HG03378 (cell line): ENCODE results near the gene RBM38.
A peak's percentile ranks its signal among the peaks of the same experiment; 100 is the strongest.

Source experiments
- ATAC-seq: cut with Tn5 transposase; IDR thresholded peaks from one replicate; pipeline ENCODE4 v1.9.1; 2021; ENCODE audit warnings: mild to moderate bottlenecking, moderate library complexity; ENCODE audit not compliant: unreplicated experiment

Gene RBM38

DNA sequence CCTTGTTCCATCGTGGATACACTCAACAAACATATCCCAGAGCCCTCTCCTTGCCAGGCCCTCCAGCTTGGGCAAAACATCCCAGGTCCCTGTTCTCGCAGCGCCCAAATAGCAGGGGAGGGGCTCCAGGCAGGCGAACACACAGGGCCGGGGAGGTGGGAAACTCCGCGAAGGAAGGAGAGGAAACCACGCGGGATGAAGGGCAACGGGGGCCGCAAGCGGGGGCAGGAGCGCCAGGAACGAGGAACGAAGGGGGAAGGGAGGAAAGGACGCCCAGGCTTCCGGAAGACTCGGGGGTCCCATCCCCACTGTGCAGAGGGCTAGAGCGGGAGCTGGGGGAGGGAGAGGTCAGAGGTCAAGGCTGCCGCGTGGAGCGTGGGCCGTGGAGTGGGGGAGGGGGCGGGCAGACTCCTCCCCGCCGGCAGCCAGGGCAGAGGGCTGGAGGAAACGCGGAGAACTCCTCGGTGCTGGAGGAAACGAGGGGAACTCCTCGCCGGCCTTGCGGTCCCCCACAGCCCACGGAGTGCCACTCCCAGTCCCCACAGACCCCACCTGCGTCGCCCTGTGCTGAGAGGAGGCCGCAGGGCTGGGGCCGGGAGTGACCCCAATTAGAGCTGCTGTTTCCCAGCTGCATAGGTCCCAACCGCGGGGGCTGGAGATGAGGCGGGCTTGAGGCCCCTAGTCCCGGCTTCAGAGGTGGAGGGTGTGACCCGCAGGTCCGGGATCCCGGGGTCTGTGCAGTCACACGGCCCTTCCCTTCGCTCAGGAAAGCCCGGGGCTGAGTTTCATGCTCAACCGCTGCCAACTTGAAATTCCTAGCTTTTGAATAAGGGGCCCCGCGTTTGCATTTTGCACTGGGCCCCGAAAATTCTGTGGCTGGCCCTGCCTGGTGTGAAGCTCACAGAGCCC, 1.2 kb upstream of the RBM38 start:
- no peak for ATAC-seq

DNA sequence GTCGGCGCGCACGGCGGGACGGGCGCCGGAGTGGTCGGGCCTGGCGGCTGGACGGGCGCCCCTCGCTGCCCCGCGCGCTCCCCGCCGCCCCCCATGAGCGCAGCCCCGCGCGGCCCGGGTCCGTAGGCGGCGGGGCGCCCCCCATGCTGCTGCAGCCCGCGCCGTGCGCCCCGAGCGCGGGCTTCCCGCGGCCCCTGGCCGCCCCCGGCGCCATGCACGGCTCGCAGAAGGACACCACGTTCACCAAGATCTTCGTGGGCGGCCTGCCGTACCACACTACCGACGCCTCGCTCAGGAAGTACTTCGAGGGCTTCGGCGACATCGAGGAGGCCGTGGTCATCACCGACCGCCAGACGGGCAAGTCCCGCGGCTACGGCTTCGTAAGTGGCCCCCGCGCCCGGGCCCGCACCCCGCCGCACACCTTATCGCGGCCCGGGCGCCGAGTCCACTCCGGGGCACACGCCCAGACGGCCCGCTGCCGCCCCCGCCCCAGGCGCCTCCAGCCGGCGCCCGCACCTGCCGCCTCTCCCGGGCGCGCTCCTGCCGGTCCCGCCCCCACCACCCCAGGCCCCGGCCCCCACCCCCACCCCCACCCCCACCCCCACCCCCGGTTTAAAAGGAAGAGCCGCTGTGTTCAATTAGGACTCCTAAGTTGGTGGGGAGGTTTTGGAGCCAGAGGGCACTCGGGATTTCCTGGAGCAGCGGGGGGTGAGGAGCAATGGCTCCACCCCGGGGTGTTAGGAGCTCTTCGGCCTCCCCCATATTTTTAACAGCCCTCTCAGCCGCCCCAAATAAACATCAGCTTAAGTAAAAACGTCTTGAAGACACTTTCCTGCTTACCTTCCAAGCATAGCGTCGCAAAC, 474 bp downstream of the RBM38 start:
- ATAC-seq = no peak

DNA sequence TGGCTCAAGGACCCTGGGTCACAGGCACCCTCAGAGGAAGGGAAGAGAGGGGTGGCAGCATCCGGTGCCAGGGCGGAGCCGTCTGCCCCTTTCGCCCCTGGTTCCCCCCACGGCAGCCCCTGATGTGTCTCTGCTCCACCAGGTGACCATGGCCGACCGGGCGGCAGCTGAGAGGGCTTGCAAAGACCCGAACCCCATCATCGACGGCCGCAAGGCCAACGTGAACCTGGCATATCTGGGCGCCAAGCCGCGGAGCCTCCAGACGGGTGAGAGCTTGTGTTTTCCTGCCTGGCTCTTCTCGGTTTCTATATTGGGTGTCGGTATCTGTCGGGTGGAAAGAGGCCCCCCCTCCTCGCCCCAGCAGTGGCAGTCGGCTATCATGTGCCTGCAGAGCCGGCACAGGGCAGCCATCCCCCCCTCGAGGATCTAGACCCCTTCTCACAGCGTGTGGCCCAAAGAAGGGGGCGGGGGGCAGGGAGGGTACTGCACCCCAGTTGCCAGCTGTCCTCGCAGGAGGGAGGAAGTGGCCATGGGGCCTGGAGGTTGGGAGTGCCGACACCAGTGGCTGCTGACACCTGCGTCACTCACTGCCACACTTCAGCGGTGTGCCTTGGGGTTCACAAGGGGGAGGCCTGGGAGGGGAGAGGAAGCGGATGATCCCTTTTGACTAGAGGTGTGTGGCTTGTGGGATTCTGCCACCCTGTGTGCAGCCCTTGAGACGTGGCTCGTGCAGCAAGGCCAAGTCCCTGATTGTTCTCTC, 1.5 kb downstream of the RBM38 start:
- peak; percentile 27 for ATAC-seq

DNA sequence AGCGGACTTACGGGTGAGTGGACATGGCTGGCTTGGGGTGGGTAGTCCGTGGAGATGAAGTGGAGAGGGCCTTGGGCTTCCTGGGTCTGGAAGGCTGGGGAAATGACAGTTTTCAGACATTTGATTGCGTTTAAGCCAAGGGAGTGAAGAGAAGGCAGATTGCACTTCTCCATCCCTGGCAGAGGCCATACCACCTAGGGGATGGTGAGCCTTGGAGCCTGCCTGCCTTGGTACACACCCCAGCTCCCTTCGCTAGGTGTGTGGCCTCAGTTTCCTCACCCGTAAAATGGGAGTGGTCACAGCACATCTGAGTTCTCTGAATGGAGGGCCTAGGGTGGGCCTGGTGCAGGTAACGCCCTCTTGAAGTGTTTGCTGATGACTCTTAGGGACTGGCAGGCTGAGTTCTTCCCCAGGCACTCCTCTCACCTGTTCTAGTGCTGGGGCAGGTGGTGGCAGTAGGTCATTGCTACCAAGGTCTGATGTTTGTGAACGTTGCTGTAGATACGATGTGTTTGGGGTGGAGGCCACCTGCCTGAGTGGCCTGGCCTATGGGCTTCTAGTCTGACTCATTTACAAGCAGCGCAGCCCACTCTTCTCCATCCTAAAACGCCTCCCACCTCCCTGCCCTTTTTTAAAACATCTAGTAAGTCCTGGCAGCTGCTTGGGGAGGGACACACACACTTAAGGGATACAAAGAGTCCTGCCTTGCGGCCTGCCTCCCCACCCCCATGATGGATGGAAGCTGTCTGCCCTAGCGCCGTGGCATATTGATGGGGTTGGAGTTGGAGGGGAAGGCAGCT, 2.3 kb downstream of the RBM38 start:
- no peak for ATAC-seq

DNA sequence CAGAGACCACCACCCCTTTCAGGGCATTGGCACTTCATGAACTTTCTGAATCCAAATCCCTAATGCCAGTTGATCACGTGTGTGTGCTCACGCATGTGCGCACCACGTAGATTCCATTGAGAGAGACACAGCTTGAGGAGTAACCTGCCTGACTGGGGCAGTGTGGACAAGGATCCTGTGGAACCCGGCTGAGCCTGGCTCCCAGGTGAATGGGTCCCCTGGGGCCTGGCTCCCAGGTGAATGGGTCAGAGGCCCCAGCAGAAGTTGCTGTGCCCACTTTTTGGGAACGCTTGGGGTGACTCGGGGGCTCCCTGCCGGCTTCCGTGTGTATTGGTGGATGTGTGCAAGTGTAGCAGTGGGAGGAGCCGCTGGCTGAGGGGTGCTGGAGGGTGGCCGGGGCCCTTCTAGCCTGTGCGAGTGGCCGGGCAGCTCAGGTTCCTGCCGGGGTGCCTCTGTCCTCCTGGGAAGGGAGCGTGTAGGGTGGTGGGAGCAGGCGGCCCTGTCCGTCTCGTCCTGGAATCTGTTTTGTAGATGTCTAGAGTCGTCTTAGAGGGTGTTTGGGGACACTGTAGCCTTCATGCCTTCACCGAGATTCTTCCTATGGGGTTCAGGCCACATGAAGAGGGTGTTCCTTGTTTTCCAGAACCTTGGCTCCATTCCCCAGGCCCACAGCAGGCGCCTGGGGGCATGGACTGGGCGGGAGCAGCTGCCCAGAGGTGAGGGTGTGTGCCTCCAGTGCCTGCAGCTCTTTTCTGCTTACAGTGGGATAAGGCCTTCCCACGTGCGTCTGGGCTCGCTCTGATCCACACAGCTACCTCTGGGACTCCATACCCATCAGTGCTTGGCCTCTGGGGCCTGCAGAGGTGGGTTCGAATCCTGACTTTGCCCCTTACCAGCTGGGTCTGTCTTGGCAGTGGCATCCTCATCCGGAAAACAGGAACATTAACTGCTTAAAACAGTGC, 3.2 kb downstream of the RBM38 start:
- no peak for ATAC-seq

DNA sequence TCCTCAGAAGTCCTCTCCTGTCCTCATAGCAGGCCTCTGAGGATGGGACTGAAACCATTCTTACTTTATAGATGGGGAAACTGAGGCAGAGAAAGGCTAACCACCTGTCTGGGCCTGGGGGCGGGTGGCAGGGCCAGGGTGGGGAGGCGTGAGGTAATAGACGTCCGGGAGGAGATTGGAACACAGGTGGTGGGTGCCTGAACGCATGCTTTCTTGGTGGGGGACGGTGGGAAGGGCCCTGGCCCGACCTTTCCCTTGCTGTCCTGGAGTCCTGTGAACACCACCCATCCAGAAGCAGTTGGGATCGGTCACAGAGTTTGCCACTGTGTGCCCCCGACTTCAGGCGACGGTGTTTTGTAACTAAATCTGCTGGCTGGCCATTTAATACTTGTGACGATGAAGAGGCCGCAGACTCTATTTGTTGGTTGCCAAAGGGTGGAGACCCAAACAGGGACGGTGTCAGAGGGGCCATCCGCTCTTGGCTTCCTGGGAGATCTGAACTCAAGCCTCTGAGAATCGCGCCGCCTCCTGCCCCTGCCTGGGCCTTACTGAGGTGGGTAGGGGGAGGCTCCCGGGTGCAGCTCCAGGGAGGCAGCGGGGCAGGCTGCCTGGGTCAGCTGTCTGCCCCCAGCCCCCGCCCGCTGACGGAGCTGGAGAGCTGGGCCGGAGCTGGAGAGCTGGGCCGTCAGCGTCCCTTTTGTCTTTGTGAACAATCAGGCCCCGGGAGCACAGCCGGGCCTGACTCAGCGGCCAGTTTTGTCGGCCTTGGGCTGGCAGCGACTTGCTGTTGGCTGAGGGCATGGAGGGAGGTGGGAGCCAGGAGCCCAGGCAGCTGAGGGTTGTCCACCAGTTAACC, 4.1 kb downstream of the RBM38 start:
- no peak for ATAC-seq

DNA sequence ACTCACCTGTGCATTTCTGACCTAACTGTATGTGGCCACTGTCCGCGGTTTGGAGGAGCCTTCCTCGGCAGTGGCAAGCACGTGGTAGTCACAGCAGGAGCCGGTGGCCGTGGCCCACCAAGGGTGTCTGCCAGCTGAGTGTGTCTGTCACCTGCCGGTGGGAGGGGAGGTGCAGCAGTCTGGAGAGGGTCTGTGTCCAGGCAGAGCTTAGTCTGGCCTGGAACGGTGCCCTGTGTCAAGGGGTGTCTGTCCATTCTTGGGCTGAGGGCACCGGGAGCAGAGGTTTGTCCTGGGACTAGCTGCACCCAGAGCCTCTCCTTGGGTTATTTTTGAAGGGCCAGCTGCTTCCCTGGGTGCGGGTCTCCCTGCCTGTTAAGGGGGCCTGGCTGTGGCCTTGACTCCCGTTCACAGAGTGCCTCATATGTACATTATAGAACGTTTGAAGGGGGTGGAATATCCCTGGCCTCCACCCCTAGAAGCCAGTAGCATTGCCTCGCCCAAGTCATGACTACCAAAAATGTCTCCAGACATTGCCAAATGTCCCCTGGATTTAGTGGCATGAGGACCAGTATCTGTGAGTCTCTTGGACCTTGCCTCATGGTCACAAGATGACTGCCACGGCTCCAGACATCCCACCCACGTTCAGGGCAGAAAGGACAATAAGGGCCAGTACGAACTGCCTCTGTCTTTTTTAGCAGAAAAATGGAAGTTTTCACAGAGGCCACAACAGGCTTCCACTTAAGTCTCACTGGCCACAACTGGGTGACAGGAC, 5.2 kb downstream of the RBM38 start:
- no peak for ATAC-seq

DNA sequence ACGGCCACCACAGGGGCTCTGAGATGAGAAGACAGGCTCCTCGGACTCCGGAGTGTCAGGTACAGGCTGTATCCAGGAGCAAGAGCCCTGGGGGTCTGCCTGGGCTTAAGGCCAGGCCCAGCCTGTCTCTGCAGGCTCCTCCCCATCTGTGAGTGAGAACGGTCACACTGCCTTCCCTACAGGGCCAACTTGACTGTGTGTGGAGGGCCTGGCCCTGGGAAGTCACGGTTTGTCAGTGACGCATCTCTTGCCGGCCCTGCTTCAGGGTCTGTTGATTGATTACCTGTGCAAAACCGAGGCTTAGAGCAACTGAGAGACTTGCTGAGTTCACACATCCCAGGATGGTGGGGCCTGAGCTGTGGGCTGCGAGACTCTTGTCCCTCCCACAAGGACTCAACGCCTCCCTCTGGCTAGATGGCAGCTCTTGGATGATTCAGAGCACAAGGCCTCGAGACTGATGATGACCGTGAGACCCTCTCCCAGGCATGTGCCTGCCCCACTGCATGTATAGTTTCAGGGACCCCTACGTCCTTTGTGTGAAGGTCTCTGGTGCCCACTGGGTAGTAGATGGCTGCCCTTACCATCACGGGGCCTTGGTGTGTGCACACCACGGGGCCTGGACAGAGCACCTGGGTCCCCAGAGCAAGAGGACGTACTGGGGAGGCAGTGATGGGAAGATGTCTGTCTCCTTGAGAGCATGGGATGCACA, 5.9 kb downstream of the RBM38 start:
- ATAC-seq = no peak

DNA sequence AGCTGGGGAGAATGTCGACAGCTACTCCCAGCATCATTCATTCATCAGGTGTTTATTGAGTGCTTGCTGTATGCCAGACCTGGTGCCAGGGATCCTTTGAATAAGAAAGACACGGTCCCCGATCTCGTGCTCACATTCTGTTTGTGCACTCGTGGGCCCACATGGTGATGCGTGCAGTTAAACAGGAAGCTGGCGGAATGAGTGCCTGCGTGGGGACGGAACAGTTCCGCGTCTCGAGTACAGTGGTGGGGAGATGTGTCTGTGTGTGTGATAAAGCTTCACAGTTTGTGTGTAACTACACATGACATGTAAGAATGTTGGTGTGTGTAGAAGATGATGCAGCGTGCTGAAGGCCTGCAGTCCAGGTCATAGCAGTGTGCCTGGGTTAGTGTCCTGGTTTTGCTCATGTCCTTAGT, 6.5 kb downstream of the RBM38 start:
- peak; percentile 3 for ATAC-seq

DNA sequence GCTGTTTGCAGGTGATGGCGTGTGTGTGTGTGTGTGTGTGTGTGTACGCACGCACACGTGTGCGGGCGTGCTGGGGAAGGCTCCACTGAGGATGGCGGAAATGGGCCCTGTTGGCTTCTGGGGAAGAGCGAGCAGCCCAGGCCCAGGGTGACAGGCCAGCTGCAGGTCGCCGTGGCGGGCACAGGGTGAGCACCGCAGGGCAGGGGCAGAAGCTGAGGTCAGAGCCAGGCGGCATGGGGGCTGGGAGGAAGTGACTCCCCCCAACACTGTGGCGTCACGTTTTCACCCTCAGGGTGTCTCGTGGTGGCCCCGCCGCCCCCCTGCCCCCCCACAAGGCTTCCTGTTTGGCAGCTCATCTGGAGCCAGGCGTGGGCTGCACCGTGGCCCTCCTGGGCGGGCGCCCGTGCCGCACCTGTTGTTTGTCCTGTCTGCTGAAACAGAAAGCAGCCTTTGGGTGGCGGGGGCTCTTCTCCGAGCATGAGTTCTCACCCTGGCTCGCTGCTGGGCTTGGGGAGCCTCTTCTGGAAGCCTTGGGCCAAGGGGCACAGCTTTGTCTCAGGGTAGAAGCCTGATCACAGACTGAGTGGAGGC, 7.1 kb downstream of the RBM38 start:
- ATAC-seq = peak; percentile 54

DNA sequence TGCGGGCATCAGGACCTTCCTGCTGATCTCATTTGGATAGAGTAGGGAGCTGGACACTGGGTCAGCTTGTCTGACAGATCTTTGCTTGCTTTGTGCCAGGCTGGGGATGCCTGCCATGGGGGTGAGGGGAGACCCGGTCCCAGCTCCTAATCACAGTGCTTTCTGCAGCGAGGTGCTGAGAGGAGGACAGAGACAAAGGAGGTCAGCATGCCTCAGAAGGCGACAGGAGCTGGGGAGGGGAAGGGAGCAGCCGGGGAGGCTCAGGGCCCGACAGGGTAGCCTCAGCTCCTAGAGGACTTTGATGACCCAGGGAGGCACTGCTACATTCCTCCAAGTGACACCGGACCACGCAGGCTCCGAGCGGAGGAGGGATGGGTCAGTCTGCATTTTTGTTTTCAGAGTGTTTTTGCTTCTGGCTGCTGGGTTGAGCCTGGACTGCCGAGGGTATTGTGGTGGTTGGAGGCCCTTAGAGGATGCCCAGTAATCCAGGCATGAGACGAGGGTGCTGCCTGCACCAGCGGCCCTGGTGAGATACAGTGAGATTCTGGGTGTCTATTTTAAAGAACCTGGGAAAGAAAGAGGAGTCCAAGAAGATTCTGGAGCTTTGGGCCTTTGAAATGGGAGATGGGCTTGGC, 7.8 kb downstream of the RBM38 start:
- no peak for ATAC-seq

DNA sequence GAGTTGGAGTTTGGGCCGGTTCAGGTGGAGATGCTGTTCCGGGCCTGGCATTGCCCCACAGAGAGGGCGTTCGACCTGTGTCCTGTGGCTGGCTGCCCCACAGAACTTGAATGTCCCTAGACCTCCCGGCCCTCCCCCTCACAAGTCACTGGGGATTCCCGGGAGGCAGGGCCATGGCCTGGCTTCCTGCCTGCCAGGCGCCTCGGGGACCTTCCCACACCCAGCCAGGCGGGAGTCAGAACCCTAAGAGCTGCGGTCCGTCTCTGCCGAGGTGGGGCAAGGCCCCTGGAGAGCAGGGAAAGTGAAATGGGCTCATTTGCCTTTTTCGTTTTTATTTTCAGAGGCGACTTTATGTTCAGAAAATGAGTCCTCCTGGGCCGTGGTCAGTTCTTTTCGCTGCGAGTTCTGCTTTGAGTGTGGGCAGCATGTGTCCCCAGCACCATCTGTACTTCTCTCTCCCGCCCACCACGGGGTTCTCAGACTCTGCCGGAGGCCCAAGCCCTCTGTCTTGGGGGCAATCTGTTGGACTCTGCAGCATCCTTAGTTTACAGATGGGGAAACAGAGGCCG, 8.5 kb downstream of the RBM38 start:
- ATAC-seq = peak; percentile 33

DNA sequence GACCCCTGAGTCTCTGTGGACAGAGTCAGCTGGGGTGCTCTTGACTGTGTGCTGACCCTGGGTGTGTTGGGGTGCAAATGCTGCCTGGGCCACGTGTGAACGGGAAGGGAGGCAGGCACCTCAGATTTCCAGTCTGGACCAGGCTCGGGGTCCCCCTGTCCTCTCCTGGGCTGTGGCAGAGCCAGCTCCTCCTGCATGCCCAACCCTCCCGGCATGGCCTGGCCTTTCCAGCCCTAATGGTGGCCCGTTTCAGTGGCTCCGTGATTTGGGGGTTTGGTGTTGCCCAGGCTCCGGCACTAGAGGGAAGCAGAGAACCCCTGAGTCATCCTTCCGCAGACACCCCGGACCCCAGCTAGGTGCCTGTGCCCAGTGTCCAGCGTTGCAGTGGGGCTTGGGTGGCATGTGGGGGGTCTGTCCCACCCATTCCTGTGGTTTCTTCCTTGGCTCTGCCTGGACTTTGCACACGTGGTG, 9.1 kb downstream of the RBM38 start:
- no peak for ATAC-seq

DNA sequence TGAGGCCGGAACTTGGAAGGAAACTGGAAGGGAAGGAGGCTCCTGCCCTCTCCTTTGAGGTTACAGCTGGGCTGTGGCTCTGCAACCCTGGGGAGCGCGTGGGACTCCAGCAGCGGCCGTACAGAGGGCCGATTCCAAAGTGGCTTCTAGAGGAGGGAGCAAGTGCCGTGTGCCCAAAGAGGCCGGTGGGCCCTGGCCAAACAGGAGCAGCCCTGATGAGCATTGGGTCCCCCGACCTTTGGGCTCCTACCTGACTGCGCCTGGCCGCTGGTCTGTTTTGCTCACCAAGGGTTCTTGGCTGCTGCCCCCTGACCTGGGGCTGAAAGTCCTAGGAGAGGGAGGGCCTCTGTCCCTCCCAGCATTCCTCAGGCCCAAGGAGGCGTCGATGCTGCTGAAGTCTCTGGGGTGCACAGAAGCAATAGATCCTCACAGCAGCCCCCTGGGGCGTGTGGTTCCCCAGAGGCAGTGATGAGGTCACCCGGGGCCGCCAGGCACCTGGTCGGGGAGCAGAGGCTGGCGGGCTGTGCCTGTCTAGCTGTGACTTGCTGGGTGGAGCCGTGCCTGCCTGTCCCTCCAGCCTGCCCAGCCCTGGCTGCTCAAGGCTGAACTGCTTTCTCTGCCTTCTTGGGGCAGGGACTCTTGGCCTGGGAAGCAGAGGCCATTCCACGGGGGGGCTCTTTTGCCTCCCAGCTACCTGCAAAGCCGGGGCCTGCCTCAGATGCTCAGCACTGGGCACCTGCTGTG, 9.8 kb downstream of the RBM38 start:
- ATAC-seq = no peak

DNA sequence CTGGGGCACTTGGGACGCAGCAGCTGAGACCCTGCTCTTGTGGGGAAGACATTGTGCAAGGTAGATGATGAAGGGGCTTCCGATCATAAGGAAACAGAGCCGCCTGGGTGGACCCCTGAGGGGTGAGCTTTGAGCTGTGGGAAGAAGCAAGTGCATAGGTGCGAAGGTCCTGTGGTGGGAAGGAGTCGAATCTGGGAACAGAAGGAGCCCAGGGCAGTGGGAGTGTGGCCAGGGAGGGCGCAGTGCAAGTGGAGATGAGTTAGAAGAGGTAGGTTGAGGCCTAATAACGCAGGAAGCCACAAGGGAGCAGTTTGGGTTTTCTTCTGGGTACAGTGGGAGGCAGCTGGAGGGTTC, 10.3 kb downstream of the RBM38 start:
- ATAC-seq = no peak
